Heart left ventricle (tissue), 16 donors: Measurements from ENCODE around the gene EVI5L. TPM values are rescaled to one million over a fixed set of nuclear protein-coding genes. Genes with fewer than 3 reads are reported as not detected.

Experiments
- ATAC-seq, 4 donors: fragments of 200-7000 bp; cut with Tn5 transposase; one replicate each; pipeline ENCODE4 v1.9.1; 2020 to 2022; ENCODE audit warnings: moderate library complexity in 4 of 4, mild to moderate bottlenecking in 3 of 4, moderate number of reproducible peaks in 1 of 4
- DNase-seq, 5 donors: peaks; one replicate each; pipeline ENCODE4 v3.0.0-alpha.2; 2020
- H3K27ac ChIP-seq, 12 donors: fragments of 200-600 bp; sonication (generic) in 4 of 12; one replicate each; pipeline versions ENCODE4 v1.5.0 to v1.8.0; 2016 to 2022; ENCODE audit warnings: mild to moderate bottlenecking in 2 of 12
- H3K27me3 ChIP-seq, 9 donors: fragments of 200-600 bp; sonication (generic) in 2 of 9; one replicate each; pipeline versions ENCODE4 v1.5.1 to v1.8.0; 2016 to 2022; ENCODE audit warnings: mild to moderate bottlenecking in 3 of 9
- H3K36me3 ChIP-seq, 9 donors: fragments of 200-600 bp; sonication (generic) in 2 of 9; one replicate each; pipeline versions ENCODE4 v1.5.0 to v1.8.0; 2018 to 2022; ENCODE audit warnings: mild to moderate bottlenecking in 2 of 9
- H3K4me1 ChIP-seq, 12 donors: fragments of 200-600 bp; sonication (generic) in 4 of 12; one replicate each; pipeline versions ENCODE4 v1.5.0 to v1.8.0; 2016 to 2022; ENCODE audit warnings: mild to moderate bottlenecking in 3 of 12
- H3K4me3 ChIP-seq, 12 donors: fragments of 200-600 bp; sonication (generic) in 4 of 12; one replicate each; pipeline versions ENCODE4 v1.5.0 to v1.8.0; 2017 to 2022; ENCODE audit warnings: mild to moderate bottlenecking in 9 of 12, moderate library complexity in 4 of 12
- H3K9me3 ChIP-seq, 12 donors: fragments of 200-600 bp; sonication (generic) in 4 of 12; one replicate each; pipeline versions ENCODE4 v1.5.0 to v1.8.0; 2016 to 2022; ENCODE audit warnings: mild to moderate bottlenecking in 1 of 12
- CTCF ChIP-seq, 12 donors: fragments of 200-600 bp; sonication (generic) in 4 of 12; IDR thresholded peaks; one replicate each; pipeline versions ENCODE4 v1.5.0 to v1.8.0; 2018 to 2022; ENCODE audit warnings: antibody characterized with exemption in 12 of 12, mild to moderate bottlenecking in 5 of 12
- POLR2A ChIP-seq, 2 donors: fragments of 450-650 bp; IDR thresholded peaks; one replicate each; pipeline ENCODE4 v1.6.1; 2017; ENCODE audit warnings: antibody characterized with exemption in 2 of 2, mild to moderate bottlenecking in 2 of 2, moderate library complexity in 2 of 2
- WGBS, 4 donors: extraction: QIAGEN DNeasy Blood & Tissue Kit in 2 of 4; methylation state at CpG; one replicate each; pipeline versions ENCODE4 v1.1.5 to v1.1.7; 2013 to 2018; 5-methylcytosine and 5-hydroxymethylcytosine counted together
- intact Hi-C, 10 donors: fragments of 100-400 bp; cut with DNase I; formaldehyde crosslinking; loops; one replicate each; pipeline versions ENCODE4 v1.11.1 to v1.14.2; 2022
- polyA plus RNA-seq, 2 donors: library from polyadenylated mRNA; stranded (reverse); fragments of 200-250 nt; gene quantifications; one replicate each; pipeline ENCODE4 v1.2.3, GENCODE V29; 2013
- total RNA-seq, 9 donors: library from RNA; depleted of rRNA in 2 of 9; stranded (reverse); fragments of >200 nt in 2 of 9; fragmentation: NEBNext Ultra II Directional in 3 of 9; extraction: Animal tissue kit (Norgen Biotek cat#: 25700) in 3 of 9; gene quantifications; one replicate each; pipeline versions ENCODE4 v1.1.0 to v1.2.4, GENCODE V29; 2016 to 2023
- donor health status: ischemic (EF 13 %, LVEDD 7.1; RV severe dilation, severe dysfunction).
- donor health status: healthy with polysubstance abuse.
- donor health status: DM: no; HTN: yes; CAD: no.
- donor health status: DM: no; HTN: no; CAD: no.
- donor health status: ischemic (EF 25% LVEDD 6.9; RV normal size, moderate dysfunction).
- donor health status: ischemic (EF 25% LVEDD 5.7; RV mildly dilated, moderate dysfunction).
- donor health status: healthy.
- donor health status: DM: yes; HTN: yes; CAD: no.
- donor health status: ischemic (EF 35%, LVEDD 5.7; RV mildly dilated, moderate dysfunction).
- donor health status: nonischemic (EF 11% LVEDD 7.7; RV severe dilation, severe dysfunction).
- donor health status: DM: yes; HTN: yes; CAD: no.
- donor health status: PGD.
- donor health status: ischemic (EF 29% LVEDD 5.4; RV normal size, mild dysfunction).
- donor health status: nonischemic (EF 23%, LVEDD 6.1; RV moderate dilation, normal function).

EVI5L gene
- total and polyA plus RNA-seq, 11 donors, result 18.2 to 41.9 (median 22.1) TPM

GRCh38 chr19:7902796-7903243 lies 72.8 kb downstream of the EVI5L start:
- H3K36me3 ChIP-seq, result peaks cover 0 to 11% (median 0%) of the 10 kb centered on the region in 9 donors
- ATAC-seq, result no peak
- H3K9me3 ChIP-seq, result no peaks in the 10 kb centered on the region
- TF ChIP-seq CTCF (IDR thresholded peaks at IDR 0.05) (no peak), POLR2A (IDR thresholded peaks at IDR 0.05) (no peak)
- H3K4me1 ChIP-seq, result peaks cover 0 to 45% (median 31%) of the 10 kb centered on the region in 12 donors
- WGBS, 4 donors, result 18 to 34% (median 19%) methylated on average over 11 to 20 of the region's 20 CpGs
- H3K27ac ChIP-seq, result peak overlapping the region in 11 of 12 donors; percentile 71 to 93 (median 87)
- intact Hi-C loops, result loop anchor here in 6 of 10 donors (1.0 to 10.0 kb wide), 9 partner anchors 17 to 248 kb away; partner anchors contain the start of genes SNAPC2 (in 2 of the 6), TIMM44 (in 1 of the 6) and TRAPPC5 (in 1 of the 6)
- no peaks in the 10 kb centered on the region for H3K27me3 ChIP-seq
- no peak for DNase-seq
- H3K4me3 ChIP-seq, result peak overlapping the region; percentile 34 to 97 (median 72)

- WGBS, 4 donors, result 0% methylated on average over 48 to 89 of the region's 89 CpGs
- ATAC-seq, result peak; percentile 83 to 93 (median 88)
These were observed 73.4 kb downstream of the EVI5L start, which contains the start of gene MAP2K7 for GRCh38 chr19:7903244-7904073. TSS of gene MAP2K7 (plus strand) at chr19:7903877. CDS start at chr19:7903945, 68 bp downstream.

DNA sequence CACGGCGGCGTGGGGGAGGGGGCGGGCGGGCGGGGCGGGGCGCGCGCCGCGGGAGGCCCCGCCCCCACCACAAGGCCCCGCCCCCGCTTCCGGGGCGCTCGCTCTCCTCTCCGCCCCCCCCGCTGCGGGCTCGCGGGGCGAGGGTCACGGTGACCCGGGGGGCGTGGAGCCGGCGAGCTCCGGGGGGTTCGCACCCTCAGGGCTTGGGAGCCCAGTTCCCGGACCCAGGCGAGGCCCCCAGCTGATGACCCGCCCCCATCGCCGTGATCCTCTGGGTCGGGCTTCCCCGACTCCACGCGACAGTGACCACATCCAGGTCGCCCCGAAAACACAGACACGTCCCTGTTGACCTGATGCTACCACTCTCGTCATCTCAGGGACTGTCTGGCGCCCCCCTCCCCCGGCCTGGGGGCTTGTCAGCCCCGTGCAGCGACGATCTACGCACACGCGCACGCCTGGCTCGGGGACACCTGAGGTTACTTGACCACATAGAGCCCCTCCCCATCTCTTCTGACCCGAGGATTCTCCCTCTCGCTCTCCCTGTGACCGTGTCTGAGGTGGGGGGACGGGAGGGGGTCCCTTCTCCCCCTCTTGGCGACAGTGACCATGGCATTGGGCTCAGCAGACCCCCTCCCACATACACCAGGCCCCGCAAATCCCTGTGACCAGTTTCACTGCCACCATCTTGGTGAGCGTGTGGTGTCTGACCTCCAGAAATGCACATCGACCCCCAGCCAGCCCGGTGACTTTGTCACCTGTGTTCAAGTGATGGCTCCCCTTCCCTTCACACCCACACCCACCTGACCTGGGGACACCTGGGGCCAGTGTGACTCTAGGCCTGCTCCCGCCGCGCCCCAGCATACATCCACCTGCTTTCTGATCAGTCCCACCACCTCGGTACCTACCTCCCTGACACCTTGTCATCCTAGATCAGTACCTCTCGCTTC lies 74.3 kb downstream of the EVI5L start:
- H3K27me3 ChIP-seq, result no peaks in the 10 kb centered on the region
- peaks cover 0 to 59% (median 35%) of the 10 kb centered on the region in 12 donors for H3K4me1 ChIP-seq
- ATAC-seq (peak in 3 of 4 donors; percentile 11 to 60 (median 40)), DNase-seq (peak in 4 of 5 donors; percentile 65 to 83 (median 68))
- peaks cover 0 to 16% (median 0%) of the 10 kb centered on the region in 9 donors for H3K36me3 ChIP-seq
- no peaks in the 10 kb centered on the region for H3K9me3 ChIP-seq
- peak overlapping the region; percentile 70 to 93 (median 86) for H3K27ac ChIP-seq
- no peak for TF ChIP-seq CTCF (IDR thresholded peaks at IDR 0.05)
- no peak for TF ChIP-seq POLR2A (IDR thresholded peaks at IDR 0.05)
- 10 to 24% (median 15%) methylated on average over 26 to 68 of the region's 68 CpGs for WGBS, 4 donors
- peak overlapping the region; percentile 69 to 97 (median 88) for H3K4me3 ChIP-seq
- intact Hi-C loops, result loop anchor here in 5 of 10 donors (2.0 to 10.0 kb wide), 7 partner anchors 14 to 250 kb away; partner anchors contain the start of gene TRAPPC5 (in 1 of the 5)

More at GRCh38 chr19:7903244-7904073, 73.4 kb downstream of the EVI5L start, which contains the start of gene MAP2K7:
- peak within 1 kb of the TSS; percentile 69 to 97 (median 88) for H3K4me3 ChIP-seq
- intact Hi-C loops, result loop anchor here in 6 of 10 donors (1.0 to 10.0 kb wide), 10 partner anchors 15 to 249 kb away; partner anchors contain the start of genes SNAPC2 (in 2 of the 6), TIMM44 (in 1 of the 6) and TRAPPC5 (in 1 of the 6)
- H3K27ac ChIP-seq, result peak within 1 kb of the TSS; percentile 70 to 93 (median 88)
- peaks cover 0 to 14% (median 0%) of the 10 kb centered on the region in 9 donors for H3K36me3 ChIP-seq
- H3K4me1 ChIP-seq, result peaks cover 0 to 51% (median 34%) of the 10 kb centered on the region in 12 donors
- no peaks in the 10 kb centered on the region for H3K27me3 ChIP-seq
- H3K9me3 ChIP-seq, result no peaks in the 10 kb centered on the region
- peak; percentile 100 for DNase-seq
- TF ChIP-seq POLR2A (IDR thresholded peaks at IDR 0.05) (peak in 1 of 2 donors; percentile 67), CTCF (IDR thresholded peaks at IDR 0.05) (peak; percentile 22 to 88 (median 65))
